ENCODE measurements around the gene MYADM.

Gene MYADM

DNA sequence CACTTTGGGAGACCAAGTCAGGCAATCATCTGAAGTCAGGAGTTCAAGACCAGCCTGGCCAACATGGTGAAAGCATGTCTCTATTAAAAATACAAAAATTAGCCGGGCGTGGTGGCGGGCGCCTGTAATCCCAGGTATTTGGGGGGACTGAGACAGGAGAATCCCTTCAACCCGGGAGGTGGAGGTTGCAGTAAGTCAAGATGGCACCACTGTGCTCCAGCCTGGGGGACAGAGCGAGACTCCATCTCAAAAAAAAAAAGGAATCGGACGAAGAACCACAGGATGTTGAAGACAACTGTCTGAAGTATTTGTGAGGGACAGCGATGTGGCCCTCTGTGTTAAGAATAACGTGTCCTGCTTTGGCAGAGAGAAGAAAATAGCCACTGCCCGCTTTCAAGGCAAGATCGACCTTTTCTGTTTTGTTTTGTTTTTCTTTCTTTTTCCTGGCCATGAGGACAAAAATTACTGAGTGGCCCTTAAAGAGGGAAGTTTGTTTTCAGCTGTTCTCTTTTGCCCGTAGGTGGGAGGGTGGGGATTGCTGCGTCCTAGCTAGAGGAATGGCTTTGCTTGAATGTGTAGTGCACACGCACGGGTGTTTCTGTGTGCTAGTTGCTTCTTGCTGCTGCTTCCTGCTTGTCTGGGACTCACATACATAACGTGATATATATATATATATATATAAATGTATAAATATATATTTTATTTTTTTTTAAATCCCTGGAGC, 8.1 kb downstream of the MYADM start:
- no peaks in the 10 kb centered on the region for H3K9me3 ChIP-seq (ENCODE audit: control insufficient read depth in 5 of 5, low read length in 5 of 5)
- H3K27ac ChIP-seq (ENCODE audit: low read depth, low read length): no peak overlapping the region
- no peak overlapping the region for H3K9ac ChIP-seq (ENCODE audit: low read length in 5 of 5)
- H3K36me3 ChIP-seq (ENCODE audit: control insufficient read depth in 5 of 5, insufficient read depth in 5 of 5, low read length in 5 of 5): peaks cover 3 to 46% (median 30%) of the 10 kb centered on the region in 5 donors
- H3K4me3 ChIP-seq (ENCODE audit: low read depth in 1 of 5, low read length in 5 of 5): no peak overlapping the region
- peaks cover 0 to 4% (median 0%) of the 10 kb centered on the region in 5 donors for H3K27me3 ChIP-seq (ENCODE audit: control insufficient read depth in 5 of 5, insufficient read depth in 4 of 5, low read length in 5 of 5)
- peaks cover 2 to 45% (median 40%) of the 10 kb centered on the region in 5 donors for H3K4me1 ChIP-seq (ENCODE audit: control insufficient read depth in 5 of 5, insufficient read depth in 5 of 5, low read length in 5 of 5)

DNA sequence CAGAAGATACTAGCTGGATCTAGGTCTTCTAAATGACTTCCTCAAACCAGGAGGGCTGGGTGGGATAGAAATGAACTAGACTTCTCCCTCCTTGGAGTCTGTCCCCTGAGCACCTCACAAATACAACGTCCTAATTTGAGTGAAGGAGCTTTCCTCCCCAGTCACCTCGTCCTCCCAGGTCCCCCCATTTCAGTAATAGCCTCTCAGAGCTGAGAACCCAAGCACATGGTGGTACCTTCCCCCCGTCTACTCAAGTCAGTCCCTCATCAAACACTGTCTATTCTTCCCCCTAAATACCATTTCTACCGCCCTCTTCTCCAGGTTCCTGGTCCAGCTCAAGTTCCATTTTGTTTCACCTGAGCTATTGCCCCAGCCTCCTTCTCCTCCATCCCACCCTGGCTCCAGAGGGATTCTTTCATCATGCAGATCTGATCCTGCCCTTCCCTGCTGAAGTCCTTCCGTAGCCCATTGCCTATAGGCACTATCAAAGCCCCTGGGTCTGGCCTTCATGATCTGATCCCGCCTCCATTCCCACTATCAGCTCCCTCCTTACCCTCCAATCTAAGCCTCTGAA, 9.1 kb downstream of the MYADM start:
- H3K27me3 ChIP-seq (ENCODE audit: control insufficient read depth in 5 of 5, insufficient read depth in 4 of 5, low read length in 5 of 5): peaks cover 0 to 14% (median 2%) of the 10 kb centered on the region in 5 donors
- H3K36me3 ChIP-seq (ENCODE audit: control insufficient read depth in 5 of 5, insufficient read depth in 5 of 5, low read length in 5 of 5): peaks cover 3 to 38% (median 30%) of the 10 kb centered on the region in 5 donors
- no peak overlapping the region for H3K27ac ChIP-seq (ENCODE audit: low read depth, low read length)
- H3K9ac ChIP-seq (ENCODE audit: low read length in 5 of 5): no peak overlapping the region
- H3K9me3 ChIP-seq (ENCODE audit: control insufficient read depth in 5 of 5, low read length in 5 of 5): no peaks in the 10 kb centered on the region
- no peak overlapping the region for H3K4me3 ChIP-seq (ENCODE audit: low read depth in 1 of 5, low read length in 5 of 5)
- H3K4me1 ChIP-seq (ENCODE audit: control insufficient read depth in 5 of 5, insufficient read depth in 5 of 5, low read length in 5 of 5): peaks cover 4 to 45% (median 41%) of the 10 kb centered on the region in 5 donors

DNA sequence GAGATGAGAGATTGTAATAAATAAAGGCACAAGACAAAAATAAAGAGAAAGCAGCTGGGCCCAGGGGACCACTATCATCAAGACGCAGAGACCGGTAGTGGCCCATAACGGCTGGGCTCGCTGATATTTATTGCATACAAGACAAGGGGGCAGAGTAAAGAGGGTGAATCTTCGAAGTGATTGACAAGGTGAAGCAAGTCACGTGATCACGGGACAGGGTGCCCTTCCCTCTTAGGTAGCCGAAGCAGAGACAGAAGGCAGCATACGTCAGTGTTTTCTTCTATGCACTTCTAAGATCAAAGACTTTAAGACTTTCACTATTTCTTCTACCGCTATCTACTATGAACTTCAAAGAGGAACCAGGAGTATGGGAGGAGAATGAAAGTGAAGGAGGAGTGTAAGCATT, 9.7 kb downstream of the MYADM start:
- no peak overlapping the region for H3K4me3 ChIP-seq (ENCODE audit: low read depth in 1 of 5, low read length in 5 of 5)
- H3K36me3 ChIP-seq (ENCODE audit: control insufficient read depth in 5 of 5, insufficient read depth in 5 of 5, low read length in 5 of 5): peaks cover 3 to 33% (median 30%) of the 10 kb centered on the region in 5 donors
- no peak overlapping the region for H3K9ac ChIP-seq (ENCODE audit: low read length in 5 of 5)
- H3K27ac ChIP-seq (ENCODE audit: low read depth, low read length): no peak overlapping the region
- H3K27me3 ChIP-seq (ENCODE audit: control insufficient read depth in 5 of 5, insufficient read depth in 4 of 5, low read length in 5 of 5): peaks cover 3 to 20% (median 7%) of the 10 kb centered on the region in 5 donors
- peaks cover 4 to 51% (median 45%) of the 10 kb centered on the region in 5 donors for H3K4me1 ChIP-seq (ENCODE audit: control insufficient read depth in 5 of 5, insufficient read depth in 5 of 5, low read length in 5 of 5)
- H3K9me3 ChIP-seq (ENCODE audit: control insufficient read depth in 5 of 5, low read length in 5 of 5): no peaks in the 10 kb centered on the region

DNA sequence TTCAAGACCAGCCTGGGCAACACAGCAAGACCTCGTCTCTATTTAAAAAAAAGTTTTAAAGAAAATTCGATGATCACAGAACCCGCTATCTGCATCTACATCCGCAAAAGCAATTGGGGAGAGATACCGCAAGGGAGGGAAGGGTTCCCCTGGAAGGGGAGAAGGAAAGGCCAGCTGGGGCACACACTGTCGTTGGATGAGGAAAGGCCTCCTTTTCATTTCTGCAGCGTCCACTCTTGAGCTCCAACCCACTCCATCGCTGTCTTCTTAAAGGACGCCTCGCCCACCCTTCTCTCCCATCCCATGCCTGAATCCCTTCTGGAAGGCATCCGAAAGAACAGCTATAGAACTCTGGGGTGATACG, 11.1 kb downstream of the MYADM start:
- H3K9me3 ChIP-seq (ENCODE audit: control insufficient read depth in 5 of 5, low read length in 5 of 5): no peaks in the 10 kb centered on the region
- no peak overlapping the region for H3K27ac ChIP-seq (ENCODE audit: low read depth, low read length)
- peak overlapping the region; percentile 66 to 90 (median 67) for H3K4me3 ChIP-seq (ENCODE audit: low read depth in 1 of 5, low read length in 5 of 5)
- H3K27me3 ChIP-seq (ENCODE audit: control insufficient read depth in 5 of 5, insufficient read depth in 4 of 5, low read length in 5 of 5): peaks cover 12 to 31% (median 16%) of the 10 kb centered on the region in 5 donors
- peak overlapping the region in 4 of 5 donors; percentile 1 to 88 (median 34) for H3K9ac ChIP-seq (ENCODE audit: low read length in 5 of 5)
- H3K36me3 ChIP-seq (ENCODE audit: control insufficient read depth in 5 of 5, insufficient read depth in 5 of 5, low read length in 5 of 5): peaks cover 3 to 22% (median 18%) of the 10 kb centered on the region in 5 donors
- H3K4me1 ChIP-seq (ENCODE audit: control insufficient read depth in 5 of 5, insufficient read depth in 5 of 5, low read length in 5 of 5): peaks cover 4 to 43% (median 36%) of the 10 kb centered on the region in 5 donors

DNA sequence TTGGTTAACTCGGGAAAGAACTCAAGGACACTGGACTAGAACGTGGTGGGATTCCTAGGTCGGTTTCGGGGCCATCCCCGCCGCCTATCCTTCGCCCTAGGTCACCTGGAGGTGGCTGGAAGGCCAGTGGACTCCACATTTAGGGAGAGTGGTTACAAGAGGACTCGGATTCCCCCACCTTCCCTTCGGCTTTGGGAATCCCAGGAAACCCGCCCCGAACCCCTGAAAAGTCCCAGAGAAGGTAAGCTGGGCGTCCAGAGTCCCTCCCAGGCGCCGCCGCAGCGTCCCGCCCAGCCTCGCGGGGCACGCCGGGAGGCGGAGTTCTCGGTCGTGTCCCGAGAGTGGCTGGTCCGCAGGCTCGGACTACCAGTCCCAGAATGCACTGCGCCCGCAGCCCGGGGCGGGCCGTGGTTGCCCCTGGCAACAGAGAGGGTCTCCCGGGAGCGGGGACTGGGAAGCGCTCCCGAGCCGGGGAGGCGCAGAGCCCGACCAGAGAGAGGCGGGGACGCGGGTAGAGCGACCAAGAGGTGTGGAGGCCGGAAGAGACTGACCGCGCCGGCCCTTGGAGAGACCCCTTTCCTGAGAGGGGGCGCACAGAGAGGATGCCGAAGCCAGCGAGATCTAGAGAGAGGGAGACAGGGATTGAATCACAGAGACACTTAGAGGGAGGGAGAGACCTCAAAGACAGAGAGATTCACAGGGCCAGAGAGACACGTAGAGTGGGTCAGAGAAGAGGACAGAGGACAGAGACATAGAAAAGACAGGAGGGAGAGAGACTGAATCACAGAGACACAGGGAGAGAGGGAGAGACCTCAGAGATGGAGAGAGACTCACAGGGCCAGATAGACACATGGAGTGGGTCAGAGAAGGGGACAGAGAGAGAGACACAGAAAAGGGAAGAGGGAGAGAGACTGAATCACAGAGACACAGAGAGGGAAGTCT, 11.7 kb downstream of the MYADM start:
- Histone ChIP-seq H3K9me3 (ENCODE audit: control insufficient read depth in 5 of 5, low read length in 5 of 5) (no peaks in the 10 kb centered on the region), H3K4me3 (ENCODE audit: low read depth in 1 of 5, low read length in 5 of 5) (peak overlapping the region; percentile 66 to 90 (median 67)), H3K27me3 (ENCODE audit: control insufficient read depth in 5 of 5, insufficient read depth in 4 of 5, low read length in 5 of 5) (peaks cover 16 to 38% (median 22%) of the 10 kb centered on the region in 5 donors), H3K27ac (ENCODE audit: low read depth, low read length) (no peak overlapping the region), H3K9ac (ENCODE audit: low read length in 5 of 5) (peak overlapping the region in 4 of 5 donors; percentile 1 to 88 (median 34)), H3K4me1 (ENCODE audit: control insufficient read depth in 5 of 5, insufficient read depth in 5 of 5, low read length in 5 of 5) (peaks cover 4 to 37% (median 30%) of the 10 kb centered on the region in 5 donors), H3K36me3 (ENCODE audit: control insufficient read depth in 5 of 5, insufficient read depth in 5 of 5, low read length in 5 of 5) (peaks cover 2 to 15% (median 12%) of the 10 kb centered on the region in 5 donors)

DNA sequence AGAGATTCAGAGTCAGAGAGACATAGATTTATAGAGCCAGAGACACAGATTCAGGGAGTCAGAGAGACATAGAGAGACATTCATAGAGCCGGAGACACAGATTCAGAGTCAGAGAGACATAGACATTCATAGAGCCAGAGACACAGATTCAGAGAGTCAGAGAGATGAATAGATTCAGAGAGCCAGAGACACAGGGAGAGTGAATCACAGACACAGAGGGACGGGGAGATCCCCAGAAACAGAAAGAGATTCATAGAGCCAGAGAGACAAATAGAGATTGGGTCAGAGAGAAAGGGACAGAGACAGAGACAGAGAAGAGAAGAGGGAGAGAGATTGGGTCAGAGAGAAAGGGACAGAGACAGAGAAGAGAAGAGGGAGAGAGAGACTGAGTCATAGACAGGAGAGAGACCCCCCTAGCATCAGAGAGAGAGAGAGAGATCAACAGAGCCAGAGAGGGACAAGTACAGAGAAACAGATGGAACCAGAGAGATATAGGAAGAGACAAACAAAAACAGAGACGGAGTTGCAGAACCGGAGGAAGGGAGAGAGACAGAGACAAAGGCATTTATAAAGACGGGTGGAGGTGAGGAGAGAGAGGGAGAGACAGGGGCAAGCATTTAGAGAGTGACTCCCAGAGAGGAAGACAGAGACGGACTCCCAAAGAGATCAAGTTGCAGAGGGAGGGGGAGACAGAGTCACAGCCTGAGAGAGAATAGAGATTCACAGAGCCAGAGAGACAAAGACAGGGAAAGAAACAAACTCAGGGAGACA, 13.2 kb downstream of the MYADM start:
- H3K9me3 ChIP-seq (ENCODE audit: control insufficient read depth in 5 of 5, low read length in 5 of 5): no peaks in the 10 kb centered on the region
- peaks cover 25 to 46% (median 28%) of the 10 kb centered on the region in 5 donors for H3K27me3 ChIP-seq (ENCODE audit: control insufficient read depth in 5 of 5, insufficient read depth in 4 of 5, low read length in 5 of 5)
- no peak overlapping the region for H3K27ac ChIP-seq (ENCODE audit: low read depth, low read length)
- H3K36me3 ChIP-seq (ENCODE audit: control insufficient read depth in 5 of 5, insufficient read depth in 5 of 5, low read length in 5 of 5): peaks cover 0 to 5% (median 2%) of the 10 kb centered on the region in 5 donors
- H3K4me1 ChIP-seq (ENCODE audit: control insufficient read depth in 5 of 5, insufficient read depth in 5 of 5, low read length in 5 of 5): peaks cover 4 to 27% (median 26%) of the 10 kb centered on the region in 5 donors
- H3K9ac ChIP-seq (ENCODE audit: low read length in 5 of 5): no peak overlapping the region
- H3K4me3 ChIP-seq (ENCODE audit: low read depth in 1 of 5, low read length in 5 of 5): peak overlapping the region in 1 of 5 donors; percentile 2

DNA sequence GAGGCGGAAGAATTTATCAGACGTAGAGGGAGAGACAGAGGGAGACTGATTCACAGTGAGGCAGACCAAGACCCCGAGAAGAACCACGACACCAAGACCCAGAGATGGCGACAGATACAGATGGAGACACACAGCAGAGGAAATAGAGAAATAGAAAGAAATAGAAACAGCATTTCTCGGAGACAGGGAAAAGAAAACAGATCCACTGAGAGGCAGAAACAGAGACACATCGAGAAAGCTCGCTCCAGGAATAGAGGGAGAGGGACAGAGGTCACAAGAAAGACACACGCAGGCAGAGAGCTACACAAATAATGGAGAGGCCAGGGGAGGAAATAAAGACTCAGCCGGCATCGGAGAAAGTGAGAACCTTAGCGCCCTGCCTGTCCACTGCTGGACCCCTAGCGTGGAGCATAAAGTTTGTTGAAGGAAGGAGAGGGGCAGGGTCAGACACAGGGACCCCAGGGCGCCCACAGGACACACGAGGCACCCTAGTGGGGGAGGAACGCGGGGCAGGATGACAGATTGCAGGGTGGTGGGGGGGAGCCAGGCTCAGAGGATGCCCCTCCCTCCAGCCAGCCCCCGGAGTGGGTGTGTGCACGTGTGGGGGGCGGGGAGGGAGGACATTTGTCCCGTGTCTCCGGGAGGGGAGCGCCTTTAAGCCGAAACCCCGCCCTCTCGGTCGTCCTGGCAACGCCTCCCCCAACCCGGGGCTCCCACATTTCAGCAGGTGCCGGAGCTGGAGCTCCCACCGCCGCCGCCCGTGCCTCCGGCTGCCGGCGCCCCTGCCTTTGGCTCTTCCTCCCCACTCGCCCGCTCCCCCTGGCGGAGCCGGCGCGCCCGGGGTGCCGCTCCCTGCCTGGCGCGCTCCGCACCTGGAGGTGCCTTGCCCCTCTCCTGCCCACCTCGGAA, 14.1 kb downstream of the MYADM start, which contains the start of gene PRKCG:
PRKCG (plus strand) TSS at position 716 of the 909 bp plus-strand sequence. CDS start 298 bp downstream, outside the sequence.
- Histone ChIP-seq H3K4me3 (ENCODE audit: low read depth in 1 of 5, low read length in 5 of 5) (peak within 1 kb of the TSS; percentile 2 to 56 (median 34)), H3K36me3 (ENCODE audit: control insufficient read depth in 5 of 5, insufficient read depth in 5 of 5, low read length in 5 of 5) (peaks cover 0 to under 1% (median 0%) of the 10 kb centered on the region in 5 donors), H3K27me3 (ENCODE audit: control insufficient read depth in 5 of 5, insufficient read depth in 4 of 5, low read length in 5 of 5) (peaks cover 25 to 46% (median 32%) of the 10 kb centered on the region in 5 donors), H3K9ac (ENCODE audit: low read length in 5 of 5) (peak within 1 kb of the TSS in 2 of 5 donors; percentile 23 to 25), H3K9me3 (ENCODE audit: control insufficient read depth in 5 of 5, low read length in 5 of 5) (no peaks in the 10 kb centered on the region), H3K4me1 (ENCODE audit: control insufficient read depth in 5 of 5, insufficient read depth in 5 of 5, low read length in 5 of 5) (peaks cover 4 to 27% (median 26%) of the 10 kb centered on the region in 5 donors), H3K27ac (ENCODE audit: low read depth, low read length) (no peak within 1 kb of the TSS)

DNA sequence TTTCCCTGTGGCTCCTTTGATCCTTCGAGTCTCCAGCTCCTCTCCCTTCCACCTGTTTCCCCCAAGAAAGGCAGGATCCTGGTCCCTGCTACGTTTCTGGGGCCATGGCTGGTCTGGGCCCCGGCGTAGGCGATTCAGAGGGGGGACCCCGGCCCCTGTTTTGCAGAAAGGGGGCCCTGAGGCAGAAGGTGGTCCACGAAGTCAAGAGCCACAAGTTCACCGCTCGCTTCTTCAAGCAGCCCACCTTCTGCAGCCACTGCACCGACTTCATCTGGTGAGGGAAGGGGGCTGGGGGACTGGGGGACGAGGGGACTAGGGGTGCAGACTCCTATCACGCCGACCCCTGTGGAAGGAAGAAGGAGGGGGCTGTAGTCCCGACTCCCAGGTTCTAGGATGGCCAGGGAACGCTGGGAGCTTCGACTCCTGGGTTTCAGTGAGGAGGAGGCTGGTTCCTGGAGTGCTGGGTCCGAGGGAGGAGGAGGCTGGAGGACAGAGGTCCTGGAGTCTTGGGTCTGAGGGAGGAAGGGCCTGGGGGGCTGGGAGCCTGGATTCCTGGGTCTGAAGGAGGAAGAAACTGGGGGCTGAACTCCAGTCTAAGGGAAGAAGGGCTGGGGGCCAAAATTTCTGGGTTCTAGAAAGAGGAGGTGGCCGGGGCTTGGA, 14.8 kb downstream of the MYADM start:
- Histone ChIP-seq H3K4me1 (ENCODE audit: control insufficient read depth in 5 of 5, insufficient read depth in 5 of 5, low read length in 5 of 5) (peaks cover 4 to 27% (median 26%) of the 10 kb centered on the region in 5 donors), H3K9me3 (ENCODE audit: control insufficient read depth in 5 of 5, low read length in 5 of 5) (no peaks in the 10 kb centered on the region), H3K4me3 (ENCODE audit: low read depth in 1 of 5, low read length in 5 of 5) (peak overlapping the region in 2 of 5 donors; percentile 34 to 56), H3K27ac (ENCODE audit: low read depth, low read length) (no peak overlapping the region), H3K9ac (ENCODE audit: low read length in 5 of 5) (peak overlapping the region in 1 of 5 donors; percentile 25), H3K27me3 (ENCODE audit: control insufficient read depth in 5 of 5, insufficient read depth in 4 of 5, low read length in 5 of 5) (peaks cover 25 to 46% (median 32%) of the 10 kb centered on the region in 5 donors), H3K36me3 (ENCODE audit: control insufficient read depth in 5 of 5, insufficient read depth in 5 of 5, low read length in 5 of 5) (no peaks in the 10 kb centered on the region)

Data from subcutaneous abdominal adipose tissue (tissue), 5 donors.